Dermis blood vessel endothelial cell (primary cell): Measurements from ENCODE around the gene FOXO6. TPM values are rescaled to one million over a fixed set of nuclear protein-coding genes. Genes with fewer than 3 reads are reported as not detected.

Experiments used
- DNase-seq: peaks from one replicate; pipeline ENCODE4 v3.0.0; 2010
- total RNA-seq: library from RNA; depleted of rRNA; stranded (reverse); fragments of >200 nt; gene quantifications from 2 replicates; pipeline ENCODE4 v1.2.3, GENCODE V29; 2014

Gene FOXO6
- total RNA-seq, 1 donor from 2014 or later: not detected

- DNase-seq: no peak
These were observed 25.0 kb downstream of the FOXO6 start for GRCh38 chr1:41386196-41386663.

- DNase-seq: no peak
These were observed 26.4 kb downstream of the FOXO6 start for GRCh38 chr1:41387667-41388091.

GRCh38 chr1:41388510-41388909 lies 27.3 kb downstream of the FOXO6 start:
- DNase-seq: no peak

- DNase-seq: no peak
These were observed 27.8 kb downstream of the FOXO6 start for GRCh38 chr1:41389009-41389408.

- DNase-seq: no peak
These were observed 28.9 kb downstream of the FOXO6 start for GRCh38 chr1:41390166-41390565.

- no peak for DNase-seq
These were observed 29.3 kb downstream of the FOXO6 start for GRCh38 chr1:41390573-41390972.

GRCh38 chr1:41391834-41392527 lies 30.7 kb downstream of the FOXO6 start:
- DNase-seq: no peak

- DNase-seq: no peak
These were observed 31.3 kb downstream of the FOXO6 start for GRCh38 chr1:41392528-41392924.

GRCh38 chr1:41393716-41394368 lies 32.6 kb downstream of the FOXO6 start:
- DNase-seq: no peak

- no peak for DNase-seq
These were observed 33.1 kb downstream of the FOXO6 start for GRCh38 chr1:41394369-41394744.

GRCh38 chr1:41394959-41395956 lies 34.0 kb downstream of the FOXO6 start:
- DNase-seq: no peak

GRCh38 chr1:41396084-41396483 lies 34.9 kb downstream of the FOXO6 start:
- peak; percentile 20 for DNase-seq

- no peak for DNase-seq
These were observed 35.8 kb downstream of the FOXO6 start for GRCh38 chr1:41397020-41397419.

- no peak for DNase-seq
These were observed 36.6 kb downstream of the FOXO6 start for GRCh38 chr1:41397753-41398330.

- DNase-seq: no peak
These were observed 38.0 kb downstream of the FOXO6 start for GRCh38 chr1:41399145-41399795.

GRCh38 chr1:41400225-41400624 lies 39.0 kb downstream of the FOXO6 start:
- DNase-seq: no peak

- DNase-seq: no peak
These were observed 40.7 kb downstream of the FOXO6 start for GRCh38 chr1:41401899-41402298.

GRCh38 chr1:41404308-41404761 lies 43.1 kb downstream of the FOXO6 start:
- peak; percentile 62 for DNase-seq

- DNase-seq: no peak
These were observed 46.5 kb downstream of the FOXO6 start for GRCh38 chr1:41407664-41408252.

- DNase-seq: no peak
These were observed 47.5 kb downstream of the FOXO6 start for GRCh38 chr1:41408691-41409090.

- no peak for DNase-seq
These were observed 48.6 kb downstream of the FOXO6 start for GRCh38 chr1:41409825-41410224.

GRCh38 chr1:41410462-41410861 lies 49.2 kb downstream of the FOXO6 start:
- DNase-seq: no peak
